Measurements from ENCODE around the gene SNRNP70.

The SNRNP70 gene

GRCh38 chr19:49133621-49134454 is 48.6 kb downstream of the SNRNP70 start:
- no peak for TF ChIP-seq TOX (CRISPR knock-in tag; IDR thresholded peaks at IDR 0.05; ENCODE audit: borderline replicate concordance)
- TF ChIP-seq ZNF8 (CRISPR knock-in tag; IDR thresholded peaks at IDR 0.05), result no peak
- TF ChIP-seq ISL1 (CRISPR knock-in tag; IDR thresholded peaks at IDR 0.05), result no peak
- TF ChIP-seq ARNTL (CRISPR knock-in tag; IDR thresholded peaks at IDR 0.05; ENCODE audit: borderline replicate concordance, low read depth), result no peak
- no peak for TF ChIP-seq SNAI2 (CRISPR knock-in tag; IDR thresholded peaks at IDR 0.05)
- TF ChIP-seq BACH2 (CRISPR knock-in tag; IDR thresholded peaks at IDR 0.05; ENCODE audit: borderline replicate concordance), result no peak
- no peak for TF ChIP-seq CSRNP3 (CRISPR knock-in tag; IDR thresholded peaks at IDR 0.05)
- no peak for TF ChIP-seq OSR1 (CRISPR knock-in tag; IDR thresholded peaks at IDR 0.05)
- no peak for TF ChIP-seq TSHZ2 (CRISPR knock-in tag; IDR thresholded peaks at IDR 0.05)
- ATAC-seq, result no peak

GRCh38 chr19:49135686-49136085 is 50.4 kb downstream of the SNRNP70 start:
- no peak for TF ChIP-seq PPARA (CRISPR knock-in tag; IDR thresholded peaks at IDR 0.05; ENCODE audit: borderline replicate concordance)
- no peak for ATAC-seq

- no peak for TF ChIP-seq GLIS3 (CRISPR knock-in tag; IDR thresholded peaks at IDR 0.05)
- TF ChIP-seq BACH2 (CRISPR knock-in tag; IDR thresholded peaks at IDR 0.05; ENCODE audit: borderline replicate concordance), result no peak
- no peak for TF ChIP-seq TOX (CRISPR knock-in tag; IDR thresholded peaks at IDR 0.05; ENCODE audit: borderline replicate concordance)
- TF ChIP-seq ZNF70 (CRISPR knock-in tag; IDR thresholded peaks at IDR 0.05), result no peak
- no peak for TF ChIP-seq POU6F1 (CRISPR knock-in tag; IDR thresholded peaks at IDR 0.05; ENCODE audit: borderline replicate concordance, low read depth)
- no peak for TF ChIP-seq TCF4 (CRISPR knock-in tag; IDR thresholded peaks at IDR 0.05; ENCODE audit: borderline replicate concordance)
- no peak for TF ChIP-seq ZFP30 (CRISPR knock-in tag; IDR thresholded peaks at IDR 0.05)
- TF ChIP-seq CSRNP3 (CRISPR knock-in tag; IDR thresholded peaks at IDR 0.05), result no peak
- ATAC-seq, result no peak
Observed at GRCh38 chr19:49136771-49137171, 51.5 kb downstream of the SNRNP70 start.

- ATAC-seq, result no peak
- no peak for TF ChIP-seq OSR1 (CRISPR knock-in tag; IDR thresholded peaks at IDR 0.05)
- no peak for TF ChIP-seq ZNF70 (CRISPR knock-in tag; IDR thresholded peaks at IDR 0.05)
- TF ChIP-seq BACH2 (CRISPR knock-in tag; IDR thresholded peaks at IDR 0.05; ENCODE audit: borderline replicate concordance), result no peak
- TF ChIP-seq PPARA (CRISPR knock-in tag; IDR thresholded peaks at IDR 0.05; ENCODE audit: borderline replicate concordance), result no peak
- no peak for TF ChIP-seq ZFP3 (CRISPR knock-in tag; IDR thresholded peaks at IDR 0.05)
- no peak for TF ChIP-seq TSHZ2 (CRISPR knock-in tag; IDR thresholded peaks at IDR 0.05)
- no peak for TF ChIP-seq ZNF8 (CRISPR knock-in tag; IDR thresholded peaks at IDR 0.05)
- no peak for TF ChIP-seq PATZ1 (CRISPR knock-in tag; IDR thresholded peaks at IDR 0.05; ENCODE audit: borderline replicate concordance)
- TF ChIP-seq ARNTL (CRISPR knock-in tag; IDR thresholded peaks at IDR 0.05; ENCODE audit: borderline replicate concordance, low read depth), result no peak
- TF ChIP-seq CREB5 (CRISPR knock-in tag; IDR thresholded peaks at IDR 0.05; ENCODE audit: low read depth), result no peak
- TF ChIP-seq ESRRG (CRISPR knock-in tag; IDR thresholded peaks at IDR 0.05), result no peak
Observed at GRCh38 chr19:49140951-49141350, 55.7 kb downstream of the SNRNP70 start.

Measured in SK-N-SH treated with all-trans-retinoic acid at 6 μM for 48 hours (cell line).